ENCODE results near the gene CERS6. TPM values are rescaled to one million over a fixed set of nuclear protein-coding genes. Genes with fewer than 3 reads are reported as not detected.

The CERS6 gene
- total RNA-seq, 1 donor from 2014 or later, result 27.1 TPM

GRCh38 chr2:168624028-168624427 lies 168.0 kb downstream of the CERS6 start:
- Mint-ChIP-seq H3K27ac (no peak overlapping the region), H3K9me3 (no peaks in the 10 kb centered on the region), H3K4me3 (no peak overlapping the region), H3K36me3 (ENCODE audit: low read depth) (no peaks in the 10 kb centered on the region), H3K27me3 (ENCODE audit: insufficient read depth) (no peaks in the 10 kb centered on the region), H3K4me1 (ENCODE audit: low read depth) (no peaks in the 10 kb centered on the region)
- intact Hi-C loops (cut with micrococcal nuclease), result no loop called here
- DNase-seq (ENCODE audit: low spot score), result no peak

GRCh38 chr2:168626096-168626495 lies 170.0 kb downstream of the CERS6 start:
- no peak for DNase-seq (ENCODE audit: low spot score)
- H3K27me3 Mint-ChIP-seq (ENCODE audit: insufficient read depth), result no peaks in the 10 kb centered on the region
- H3K27ac Mint-ChIP-seq, result no peak overlapping the region
- H3K36me3 Mint-ChIP-seq (ENCODE audit: low read depth), result no peaks in the 10 kb centered on the region
- intact Hi-C loops (cut with micrococcal nuclease), result no loop called here
- no peak overlapping the region for H3K4me3 Mint-ChIP-seq
- H3K9me3 Mint-ChIP-seq, result no peaks in the 10 kb centered on the region
- no peaks in the 10 kb centered on the region for H3K4me1 Mint-ChIP-seq (ENCODE audit: low read depth)

GRCh38 chr2:168626647-168627046 lies 170.6 kb downstream of the CERS6 start:
- DNase-seq (ENCODE audit: low spot score), result no peak
- Mint-ChIP-seq H3K4me1 (ENCODE audit: low read depth) (no peaks in the 10 kb centered on the region), H3K4me3 (no peak overlapping the region), H3K27ac (no peak overlapping the region), H3K27me3 (ENCODE audit: insufficient read depth) (no peaks in the 10 kb centered on the region), H3K9me3 (no peaks in the 10 kb centered on the region), H3K36me3 (ENCODE audit: low read depth) (no peaks in the 10 kb centered on the region)
- intact Hi-C loops (cut with micrococcal nuclease), result no loop called here

GRCh38 chr2:168632709-168633121 lies 176.6 kb downstream of the CERS6 start:
- Mint-ChIP-seq H3K4me1 (ENCODE audit: low read depth) (no peaks in the 10 kb centered on the region), H3K4me3 (no peak overlapping the region), H3K9me3 (no peaks in the 10 kb centered on the region), H3K36me3 (ENCODE audit: low read depth) (no peaks in the 10 kb centered on the region), H3K27ac (no peak overlapping the region), H3K27me3 (ENCODE audit: insufficient read depth) (no peaks in the 10 kb centered on the region)
- no peak for DNase-seq (ENCODE audit: low spot score)
- intact Hi-C loops (cut with micrococcal nuclease), result loop anchor here (5.0 kb wide), 1 partner anchor 140 kb away; no protein-coding TSS in a partner anchor

- H3K4me1 Mint-ChIP-seq (ENCODE audit: low read depth), result no peaks in the 10 kb centered on the region
- DNase-seq (ENCODE audit: low spot score), result no peak
- no peaks in the 10 kb centered on the region for H3K9me3 Mint-ChIP-seq
- intact Hi-C loops (cut with micrococcal nuclease), result loop anchor here (5.0 kb wide), 1 partner anchor 141 kb away; no protein-coding TSS in a partner anchor
- H3K4me3 Mint-ChIP-seq, result no peak overlapping the region
- no peaks in the 10 kb centered on the region for H3K36me3 Mint-ChIP-seq (ENCODE audit: low read depth)
- no peak overlapping the region for H3K27ac Mint-ChIP-seq
- no peaks in the 10 kb centered on the region for H3K27me3 Mint-ChIP-seq (ENCODE audit: insufficient read depth)
These were observed 177.1 kb downstream of the CERS6 start for GRCh38 chr2:168633200-168633599.

GRCh38 chr2:168633895-168634294 lies 177.8 kb downstream of the CERS6 start:
- H3K36me3 Mint-ChIP-seq (ENCODE audit: low read depth), result no peaks in the 10 kb centered on the region
- no peak for DNase-seq (ENCODE audit: low spot score)
- intact Hi-C loops (cut with micrococcal nuclease), result loop anchor here (5.0 kb wide), 1 partner anchor 142 kb away; no protein-coding TSS in a partner anchor
- H3K4me1 Mint-ChIP-seq (ENCODE audit: low read depth), result no peaks in the 10 kb centered on the region
- H3K27me3 Mint-ChIP-seq (ENCODE audit: insufficient read depth), result no peaks in the 10 kb centered on the region
- H3K9me3 Mint-ChIP-seq, result no peaks in the 10 kb centered on the region
- no peak overlapping the region for H3K4me3 Mint-ChIP-seq
- H3K27ac Mint-ChIP-seq, result no peak overlapping the region

- DNase-seq (ENCODE audit: low spot score), result no peak
- H3K27ac Mint-ChIP-seq, result no peak overlapping the region
- intact Hi-C loops (cut with micrococcal nuclease), result no loop called here
- H3K27me3 Mint-ChIP-seq (ENCODE audit: insufficient read depth), result no peaks in the 10 kb centered on the region
- H3K4me3 Mint-ChIP-seq, result no peak overlapping the region
- H3K36me3 Mint-ChIP-seq (ENCODE audit: low read depth), result no peaks in the 10 kb centered on the region
- no peaks in the 10 kb centered on the region for H3K9me3 Mint-ChIP-seq
- H3K4me1 Mint-ChIP-seq (ENCODE audit: low read depth), result no peaks in the 10 kb centered on the region
These were observed 179.0 kb downstream of the CERS6 start for GRCh38 chr2:168635065-168635577.

- Mint-ChIP-seq H3K4me1 (ENCODE audit: low read depth) (peaks cover 2% of the 10 kb centered on the region), H3K36me3 (ENCODE audit: low read depth) (peaks cover 2% of the 10 kb centered on the region), H3K9me3 (no peaks in the 10 kb centered on the region), H3K27ac (no peak overlapping the region), H3K4me3 (no peak overlapping the region), H3K27me3 (ENCODE audit: insufficient read depth) (no peaks in the 10 kb centered on the region)
- DNase-seq (ENCODE audit: low spot score), result no peak
- intact Hi-C loops (cut with micrococcal nuclease), result no loop called here
These were observed 182.9 kb downstream of the CERS6 start for GRCh38 chr2:168639018-168639417.

GRCh38 chr2:168639441-168639898 lies 183.4 kb downstream of the CERS6 start:
- H3K27me3 Mint-ChIP-seq (ENCODE audit: insufficient read depth), result no peaks in the 10 kb centered on the region
- intact Hi-C loops (cut with micrococcal nuclease), result no loop called here
- H3K9me3 Mint-ChIP-seq, result no peaks in the 10 kb centered on the region
- H3K27ac Mint-ChIP-seq, result no peak overlapping the region
- no peak for DNase-seq (ENCODE audit: low spot score)
- peaks cover 7% of the 10 kb centered on the region for H3K4me1 Mint-ChIP-seq (ENCODE audit: low read depth)
- H3K36me3 Mint-ChIP-seq (ENCODE audit: low read depth), result peaks cover 2% of the 10 kb centered on the region
- no peak overlapping the region for H3K4me3 Mint-ChIP-seq

GRCh38 chr2:168640039-168640438 lies 184.0 kb downstream of the CERS6 start:
- no peaks in the 10 kb centered on the region for H3K9me3 Mint-ChIP-seq
- H3K4me1 Mint-ChIP-seq (ENCODE audit: low read depth), result peaks cover 8% of the 10 kb centered on the region
- intact Hi-C loops (cut with micrococcal nuclease), result no loop called here
- H3K36me3 Mint-ChIP-seq (ENCODE audit: low read depth), result peaks cover 2% of the 10 kb centered on the region
- no peak overlapping the region for H3K27ac Mint-ChIP-seq
- DNase-seq (ENCODE audit: low spot score), result no peak
- H3K27me3 Mint-ChIP-seq (ENCODE audit: insufficient read depth), result no peaks in the 10 kb centered on the region
- no peak overlapping the region for H3K4me3 Mint-ChIP-seq

- intact Hi-C loops (cut with micrococcal nuclease), result no loop called here
- no peak for DNase-seq (ENCODE audit: low spot score)
- Mint-ChIP-seq H3K4me1 (ENCODE audit: low read depth) (peaks cover 8% of the 10 kb centered on the region), H3K9me3 (no peaks in the 10 kb centered on the region), H3K4me3 (no peak overlapping the region), H3K27me3 (ENCODE audit: insufficient read depth) (no peaks in the 10 kb centered on the region), H3K27ac (no peak overlapping the region), H3K36me3 (ENCODE audit: low read depth) (peaks cover 2% of the 10 kb centered on the region)
These were observed 185.6 kb downstream of the CERS6 start for GRCh38 chr2:168641636-168642035.

- Mint-ChIP-seq H3K4me3 (no peak overlapping the region), H3K27me3 (ENCODE audit: insufficient read depth) (no peaks in the 10 kb centered on the region), H3K36me3 (ENCODE audit: low read depth) (peaks cover 2% of the 10 kb centered on the region), H3K9me3 (no peaks in the 10 kb centered on the region), H3K27ac (no peak overlapping the region), H3K4me1 (ENCODE audit: low read depth) (peaks cover 8% of the 10 kb centered on the region)
- intact Hi-C loops (cut with micrococcal nuclease), result no loop called here
- no peak for DNase-seq (ENCODE audit: low spot score)
These were observed 186.8 kb downstream of the CERS6 start for GRCh38 chr2:168642873-168643272.

GRCh38 chr2:168643979-168644378 lies 187.9 kb downstream of the CERS6 start:
- H3K36me3 Mint-ChIP-seq (ENCODE audit: low read depth), result peaks cover 2% of the 10 kb centered on the region
- peaks cover 8% of the 10 kb centered on the region for H3K4me1 Mint-ChIP-seq (ENCODE audit: low read depth)
- H3K27me3 Mint-ChIP-seq (ENCODE audit: insufficient read depth), result no peaks in the 10 kb centered on the region
- DNase-seq (ENCODE audit: low spot score), result no peak
- intact Hi-C loops (cut with micrococcal nuclease), result no loop called here
- no peak overlapping the region for H3K27ac Mint-ChIP-seq
- no peak overlapping the region for H3K4me3 Mint-ChIP-seq
- H3K9me3 Mint-ChIP-seq, result no peaks in the 10 kb centered on the region

All from activated T-helper 1 cell treated with anti-CD3 and anti-CD28 coated beads, Interleukin-12 subunit alpha, Interleukin-12 subunit beta, Interleukin-2, Interleukin-4 antibody, amounts not matched to agents 30 ng/mL and 10 ng/mL and 1 ng/mL, durations not matched to agents 14 hours and 24 hours and 36 hours (primary cell).